Neural cell (in vitro differentiated cells): ENCODE results near the gene PTCD2. TPM values are rescaled to one million over a fixed set of nuclear protein-coding genes. Genes with fewer than 3 reads are reported as not detected.

Experiments
- H2AFZ ChIP-seq: fragments of 200-600, 300-800 bp; sonication (generic), shearing (Covaris generic); 2 replicates; pipeline ENCODE4 v1.6.0; 2014; ENCODE audit warnings: low read depth, mild to moderate bottlenecking, antibody characterized with exemption, low read length, moderate library complexity
- H3F3A ChIP-seq: fragments of 200-600 bp; shearing (Covaris generic); 2 replicates; pipeline ENCODE4 v1.6.1; 2016; ENCODE audit warnings: mild to moderate bottlenecking, moderate library complexity, mixed read lengths, antibody characterized with exemption, low read length; ENCODE audit not compliant: insufficient read depth, poor library complexity, severe bottlenecking
- H3K27ac ChIP-seq: fragments of 200-600, 300-800 bp; sonication (generic), shearing (Covaris generic); 2 replicates; pipeline ENCODE4 v1.5.1; 2014; ENCODE audit warnings: mild to moderate bottlenecking, low read length, moderate library complexity
- H3K27me3 ChIP-seq: fragments of 300-800, 200-600 bp; sonication (generic), shearing (Covaris generic); 2 replicates; pipeline ENCODE4 v1.6.0; 2014; ENCODE audit warnings: mild to moderate bottlenecking, low read depth, low read length, moderate library complexity; ENCODE audit not compliant: insufficient read depth
- H3K36me3 ChIP-seq: fragments of 300-800, 200-600 bp; sonication (generic), shearing (Covaris generic); 2 replicates; pipeline ENCODE4 v1.5.1; 2014; ENCODE audit warnings: mild to moderate bottlenecking, antibody characterized with exemption, low read length, moderate library complexity; ENCODE audit not compliant: insufficient read depth
- H3K4me2 ChIP-seq: fragments of 300-800, 200-600 bp; sonication (generic), shearing (Covaris generic); 2 replicates; pipeline ENCODE4 v1.6.0; 2014; ENCODE audit warnings: mild to moderate bottlenecking, low read length
- H3K4me3 ChIP-seq: fragments of 300-800, 200-600 bp; sonication (generic), shearing (Covaris generic); 2 replicates; pipeline ENCODE4 v1.5.1; 2014; ENCODE audit warnings: mild to moderate bottlenecking, low read length, moderate library complexity
- H3K79me2 ChIP-seq: fragments of 200-600 bp; shearing (Covaris generic); replicated peaks from 2 replicates; pipeline ENCODE4 v1.6.0; 2014; ENCODE audit warnings: mild to moderate bottlenecking, low read length, moderate library complexity; ENCODE audit not compliant: insufficient read depth
- H3K9ac ChIP-seq: fragments of 300-800, 200-600 bp; sonication (generic), shearing (Covaris generic); 2 replicates; pipeline ENCODE4 v1.6.1; 2016; ENCODE audit warnings: mild to moderate bottlenecking, low read length, mixed read lengths
- H3K9me2 ChIP-seq: fragments of 200-600 bp; shearing (Covaris generic); 2 replicates; pipeline ENCODE4 v1.6.1; 2016; ENCODE audit warnings: mild to moderate bottlenecking, low read length, mixed read lengths; ENCODE audit not compliant: insufficient read depth
- H3K9me3 ChIP-seq: fragments of 200-600, 300-800 bp; sonication (generic), shearing (Covaris generic); 2 replicates; pipeline ENCODE4 v1.6.1; 2016; ENCODE audit warnings: mild to moderate bottlenecking, mixed run types, low read length, moderate library complexity, mixed read lengths
- H4K20me1 ChIP-seq: fragments of 200-600 bp; shearing (Covaris generic); 2 replicates; pipeline ENCODE4 v1.6.1; 2016; ENCODE audit warnings: mild to moderate bottlenecking, mixed run types; ENCODE audit not compliant: insufficient read depth
- EP300 ChIP-seq: fragments of 450-650 bp; conservative IDR thresholded peaks from 2 replicates; pipeline ENCODE4 v1.6.1; 2014; ENCODE audit warnings: antibody characterized with exemption, mild to moderate bottlenecking, moderate library complexity; ENCODE audit not compliant: poor library complexity, severe bottlenecking
- EZH2 ChIP-seq: fragments of 200-600, 300-800 bp; shearing (Covaris generic), sonication (generic); IDR thresholded peaks from 2 replicates; pipeline ENCODE4 v1.6.1; 2014; ENCODE audit warnings: antibody characterized with exemption, low read length, borderline replicate concordance, mild to moderate bottlenecking; ENCODE audit not compliant: insufficient read depth, poor library complexity, severe bottlenecking
- MXI1 ChIP-seq: fragments of 450-650 bp; conservative IDR thresholded peaks from 2 replicates; pipeline ENCODE4 v1.6.1; 2014; ENCODE audit warnings: antibody characterized with exemption, mild to moderate bottlenecking; ENCODE audit not compliant: poor library complexity, severe bottlenecking
- POLR2AphosphoS5 ChIP-seq: IDR thresholded peaks from 2 replicates; pipeline ENCODE4 v1.6.1; 2012
- RAD21 ChIP-seq: fragments of 450-650 bp; conservative IDR thresholded peaks from 2 replicates; pipeline ENCODE4 v1.6.1; 2014; ENCODE audit warnings: antibody characterized with exemption, mild to moderate bottlenecking, moderate library complexity
- SMC3 ChIP-seq: fragments of 450-650 bp; conservative IDR thresholded peaks from 2 replicates; pipeline ENCODE4 v1.6.1; 2014; ENCODE audit warnings: antibody characterized with exemption, mild to moderate bottlenecking, moderate library complexity; ENCODE audit not compliant: poor library complexity
- TAF1 ChIP-seq: IDR thresholded peaks from 2 replicates; pipeline ENCODE4 v1.6.1; 2012; ENCODE audit warnings: low read depth
- polyA plus RNA-seq: library from polyadenylated mRNA; depleted of rRNA; stranded (reverse); fragments of >200 nt; gene quantifications from 2 replicates; pipeline ENCODE4 v1.2.3, GENCODE V29; 2014
- TF ChIP-seq, protein P1 (sequence below): IDR thresholded peaks from 2 replicates; pipeline ENCODE4 v1.6.1; 2012; ENCODE audit warnings: borderline replicate concordance
- TF ChIP-seq, protein P2 (sequence below): fragments of 450-650 bp; IDR thresholded peaks from 2 replicates; pipeline ENCODE4 v1.5.1; 2014; ENCODE audit warnings: antibody characterized with exemption, mild to moderate bottlenecking, moderate library complexity; ENCODE audit not compliant: poor library complexity, severe bottlenecking

The PTCD2 gene
- polyA plus RNA-seq, 1 donor from 2014 or later = 4.4 TPM

DNA sequence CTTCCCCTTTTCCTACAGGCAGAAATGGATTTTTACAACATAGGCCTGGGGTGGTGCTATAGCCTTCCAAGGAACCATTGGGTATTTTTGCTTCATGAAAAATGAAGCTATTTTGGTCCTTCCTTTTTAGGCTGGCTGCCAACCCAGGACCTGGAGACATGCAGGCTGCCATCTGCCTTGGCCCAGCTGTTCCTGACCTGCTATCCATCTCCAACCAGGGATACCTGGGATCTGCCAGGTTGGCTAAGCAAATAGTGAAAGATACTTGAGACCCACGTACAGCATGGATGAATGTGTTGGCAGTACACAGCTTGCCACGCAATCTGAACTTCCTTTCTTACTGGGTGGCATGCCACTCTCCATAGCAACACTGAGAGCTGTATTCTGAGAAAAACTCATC is 31.2 kb upstream of the PTCD2 start:
- H3K4me2 ChIP-seq = no peak overlapping the region
- H2AFZ ChIP-seq = no peak overlapping the region
- no peak for TF ChIP-seq SMC3
- no peak for TF ChIP-seq EZH2
- no peak for TF ChIP-seq TAF1
- no peak for TF ChIP-seq MXI1
- no peak for TF ChIP-seq POLR2AphosphoS5
- TF ChIP-seq, protein P1, sequence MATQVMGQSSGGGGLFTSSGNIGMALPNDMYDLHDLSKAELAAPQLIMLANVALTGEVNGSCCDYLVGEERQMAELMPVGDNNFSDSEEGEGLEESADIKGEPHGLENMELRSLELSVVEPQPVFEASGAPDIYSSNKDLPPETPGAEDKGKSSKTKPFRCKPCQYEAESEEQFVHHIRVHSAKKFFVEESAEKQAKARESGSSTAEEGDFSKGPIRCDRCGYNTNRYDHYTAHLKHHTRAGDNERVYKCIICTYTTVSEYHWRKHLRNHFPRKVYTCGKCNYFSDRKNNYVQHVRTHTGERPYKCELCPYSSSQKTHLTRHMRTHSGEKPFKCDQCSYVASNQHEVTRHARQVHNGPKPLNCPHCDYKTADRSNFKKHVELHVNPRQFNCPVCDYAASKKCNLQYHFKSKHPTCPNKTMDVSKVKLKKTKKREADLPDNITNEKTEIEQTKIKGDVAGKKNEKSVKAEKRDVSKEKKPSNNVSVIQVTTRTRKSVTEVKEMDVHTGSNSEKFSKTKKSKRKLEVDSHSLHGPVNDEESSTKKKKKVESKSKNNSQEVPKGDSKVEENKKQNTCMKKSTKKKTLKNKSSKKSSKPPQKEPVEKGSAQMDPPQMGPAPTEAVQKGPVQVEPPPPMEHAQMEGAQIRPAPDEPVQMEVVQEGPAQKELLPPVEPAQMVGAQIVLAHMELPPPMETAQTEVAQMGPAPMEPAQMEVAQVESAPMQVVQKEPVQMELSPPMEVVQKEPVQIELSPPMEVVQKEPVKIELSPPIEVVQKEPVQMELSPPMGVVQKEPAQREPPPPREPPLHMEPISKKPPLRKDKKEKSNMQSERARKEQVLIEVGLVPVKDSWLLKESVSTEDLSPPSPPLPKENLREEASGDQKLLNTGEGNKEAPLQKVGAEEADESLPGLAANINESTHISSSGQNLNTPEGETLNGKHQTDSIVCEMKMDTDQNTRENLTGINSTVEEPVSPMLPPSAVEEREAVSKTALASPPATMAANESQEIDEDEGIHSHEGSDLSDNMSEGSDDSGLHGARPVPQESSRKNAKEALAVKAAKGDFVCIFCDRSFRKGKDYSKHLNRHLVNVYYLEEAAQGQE = no peak
- TF ChIP-seq, protein P2, sequence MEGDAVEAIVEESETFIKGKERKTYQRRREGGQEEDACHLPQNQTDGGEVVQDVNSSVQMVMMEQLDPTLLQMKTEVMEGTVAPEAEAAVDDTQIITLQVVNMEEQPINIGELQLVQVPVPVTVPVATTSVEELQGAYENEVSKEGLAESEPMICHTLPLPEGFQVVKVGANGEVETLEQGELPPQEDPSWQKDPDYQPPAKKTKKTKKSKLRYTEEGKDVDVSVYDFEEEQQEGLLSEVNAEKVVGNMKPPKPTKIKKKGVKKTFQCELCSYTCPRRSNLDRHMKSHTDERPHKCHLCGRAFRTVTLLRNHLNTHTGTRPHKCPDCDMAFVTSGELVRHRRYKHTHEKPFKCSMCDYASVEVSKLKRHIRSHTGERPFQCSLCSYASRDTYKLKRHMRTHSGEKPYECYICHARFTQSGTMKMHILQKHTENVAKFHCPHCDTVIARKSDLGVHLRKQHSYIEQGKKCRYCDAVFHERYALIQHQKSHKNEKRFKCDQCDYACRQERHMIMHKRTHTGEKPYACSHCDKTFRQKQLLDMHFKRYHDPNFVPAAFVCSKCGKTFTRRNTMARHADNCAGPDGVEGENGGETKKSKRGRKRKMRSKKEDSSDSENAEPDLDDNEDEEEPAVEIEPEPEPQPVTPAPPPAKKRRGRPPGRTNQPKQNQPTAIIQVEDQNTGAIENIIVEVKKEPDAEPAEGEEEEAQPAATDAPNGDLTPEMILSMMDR = no peak
- no peak for TF ChIP-seq RAD21
- H3K27ac ChIP-seq = no peak overlapping the region
- H3K9me3 ChIP-seq = no peaks in the 10 kb centered on the region
- H3K9ac ChIP-seq = no peak overlapping the region
- H3F3A ChIP-seq = no peaks in the 10 kb centered on the region
- H4K20me1 ChIP-seq = no peaks in the 10 kb centered on the region
- no peaks in the 10 kb centered on the region for H3K9me2 ChIP-seq
- H3K4me3 ChIP-seq = no peak overlapping the region
- no peaks in the 10 kb centered on the region for H3K36me3 ChIP-seq
- no peaks in the 10 kb centered on the region for H3K27me3 ChIP-seq
- H3K79me2 ChIP-seq = no peaks in the 10 kb centered on the region

DNA sequence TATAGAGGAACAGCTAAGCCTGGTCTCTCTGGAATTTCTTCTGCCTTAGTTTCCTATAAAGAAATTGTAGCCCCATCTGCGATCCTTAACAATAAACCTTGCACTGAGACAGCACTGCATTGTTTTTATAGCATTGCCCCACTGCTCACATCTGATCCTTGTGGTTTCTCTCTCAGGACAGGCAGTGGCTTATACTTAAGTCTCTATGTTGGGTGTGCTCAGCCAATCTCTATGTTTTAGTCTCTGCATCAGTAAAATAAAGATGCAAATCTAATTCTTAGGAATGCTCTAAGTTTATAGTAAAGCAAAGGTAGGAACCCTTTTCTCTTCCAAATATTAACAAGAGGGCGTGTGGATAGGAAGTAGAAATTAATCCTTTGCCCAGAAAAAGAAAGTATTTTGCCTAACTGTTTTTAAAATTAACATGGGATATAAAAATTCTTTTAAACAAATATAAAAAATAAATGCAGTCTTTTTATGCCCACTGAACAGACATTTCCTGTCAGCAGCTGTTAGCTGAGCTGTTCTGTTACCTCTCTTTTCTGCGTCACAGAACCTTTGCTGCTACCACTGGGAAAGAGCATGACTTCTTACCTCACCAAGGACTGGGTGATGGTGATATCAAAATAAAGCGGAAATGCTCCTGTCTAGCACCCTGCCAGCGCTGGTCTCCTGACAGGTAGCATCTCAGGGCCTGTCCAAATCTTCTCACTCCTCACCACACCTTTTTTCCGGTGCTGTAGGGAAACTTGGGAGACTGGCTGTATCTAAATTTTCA is 29.6 kb upstream of the PTCD2 start:
- Histone ChIP-seq H3K4me3 (no peak overlapping the region), H3K79me2 (no peaks in the 10 kb centered on the region), H3K9ac (no peak overlapping the region), H3K36me3 (no peaks in the 10 kb centered on the region), H3F3A (no peaks in the 10 kb centered on the region), H3K9me3 (no peaks in the 10 kb centered on the region), H3K27me3 (no peaks in the 10 kb centered on the region), H4K20me1 (no peaks in the 10 kb centered on the region), H3K27ac (no peak overlapping the region), H3K4me2 (no peak overlapping the region), H2AFZ (no peak overlapping the region), H3K9me2 (no peaks in the 10 kb centered on the region)
- TF ChIP-seq TAF1 (no peak), POLR2AphosphoS5 (no peak), MXI1 (no peak), EZH2 (no peak), RAD21 (no peak), EP300 (no peak), SMC3 (no peak)
- TF ChIP-seq, protein P2 = no peak
- TF ChIP-seq, protein P1 = no peak
